Measurements from ENCODE around the gene SUCLG2.

SUCLG2 gene

GRCh38 chr3:67423722-67424121, 230.7 kb downstream of the SUCLG2 start:
- POLR2A ChIA-PET, result no interaction called here
- CTCF ChIA-PET, result no interaction called here
- Histone ChIP-seq H3K36me3 (ENCODE audit: control insufficient read depth in 2 of 2, insufficient read depth in 1 of 2, low read length in 2 of 2) (no peaks in the 10 kb centered on the region), H3K27ac (ENCODE audit: extremely low read depth, low read depth, low read length) (no peak overlapping the region), H3K9me3 (ENCODE audit: control insufficient read depth, insufficient read depth, low read depth, low read length) (no peaks in the 10 kb centered on the region), H3K4me1 (ENCODE audit: control insufficient read depth, insufficient read depth, low read length) (no peaks in the 10 kb centered on the region), H3K4me3 (ENCODE audit: low read depth, low read length) (no peak overlapping the region)
- TF ChIP-seq ZNF398 (tag by site-specific recombination; IDR thresholded peaks at IDR 0.05), result no peak
- TF ChIP-seq ZNF544 (tag by site-specific recombination; IDR thresholded peaks at IDR 0.05), result no peak
- TF ChIP-seq ZNF157 (tag by site-specific recombination; IDR thresholded peaks at IDR 0.05), result no peak
- TF ChIP-seq GLI2 (tag by site-specific recombination; IDR thresholded peaks at IDR 0.05; ENCODE audit: borderline replicate concordance, low read depth), result no peak
- no peak for TF ChIP-seq ZNF175 (tag by site-specific recombination; IDR thresholded peaks at IDR 0.05)
- TF ChIP-seq KLF8 (tag by site-specific recombination; IDR thresholded peaks at IDR 0.05), result no peak
- no peak for TF ChIP-seq ZIC2 (tag by site-specific recombination; IDR thresholded peaks at IDR 0.05)
- TF ChIP-seq GLIS2 (tag by site-specific recombination; IDR thresholded peaks at IDR 0.05), result no peak
- no peak for TF ChIP-seq BCL11A (tag by site-specific recombination; IDR thresholded peaks at IDR 0.05; ENCODE audit: low read depth)

- TF ChIP-seq ZNF2 (tag by site-specific recombination; IDR thresholded peaks at IDR 0.05), result no peak
- TF ChIP-seq ZNF174 (tag by site-specific recombination; IDR thresholded peaks at IDR 0.05), result no peak
- TF ChIP-seq ZNF175 (tag by site-specific recombination; IDR thresholded peaks at IDR 0.05), result no peak
- TF ChIP-seq ZEB2 (tag by site-specific recombination; IDR thresholded peaks at IDR 0.05), result no peak
- no peaks in the 10 kb centered on the region for H3K4me1 ChIP-seq (ENCODE audit: control insufficient read depth, insufficient read depth, low read length)
- no peak overlapping the region for H3K27ac ChIP-seq (ENCODE audit: extremely low read depth, low read depth, low read length)
- H3K9me3 ChIP-seq (ENCODE audit: control insufficient read depth, insufficient read depth, low read depth, low read length), result no peaks in the 10 kb centered on the region
- CTCF ChIA-PET, result no interaction called here
- no peak overlapping the region for H3K4me3 ChIP-seq (ENCODE audit: low read depth, low read length)
- no peaks in the 10 kb centered on the region for H3K36me3 ChIP-seq (ENCODE audit: control insufficient read depth in 2 of 2, insufficient read depth in 1 of 2, low read length in 2 of 2)
- POLR2A ChIA-PET, result no interaction called here
Observed at GRCh38 chr3:67421912-67422311, 232.5 kb downstream of the SUCLG2 start.

- Histone ChIP-seq H3K4me1 (ENCODE audit: control insufficient read depth, insufficient read depth, low read length) (no peaks in the 10 kb centered on the region), H3K4me3 (ENCODE audit: low read depth, low read length) (no peak overlapping the region), H3K27ac (ENCODE audit: extremely low read depth, low read depth, low read length) (no peak overlapping the region), H3K9me3 (ENCODE audit: control insufficient read depth, insufficient read depth, low read depth, low read length) (no peaks in the 10 kb centered on the region), H3K36me3 (ENCODE audit: control insufficient read depth in 2 of 2, insufficient read depth in 1 of 2, low read length in 2 of 2) (no peaks in the 10 kb centered on the region)
- CTCF ChIA-PET, result no interaction called here
- POLR2A ChIA-PET, result no interaction called here
- TF ChIP-seq ZNF335 (tag by site-specific recombination; conservative IDR thresholded peaks at IDR 0.05) (no peak), REPIN1 (tag by site-specific recombination; IDR thresholded peaks at IDR 0.05; ENCODE audit: low read depth) (no peak), GLI2 (tag by site-specific recombination; IDR thresholded peaks at IDR 0.05; ENCODE audit: borderline replicate concordance, low read depth) (no peak), TRIM28 (IDR thresholded peaks at IDR 0.05; ENCODE audit: borderline replicate concordance, low read length) (no peak), ZNF354C (tag by site-specific recombination; IDR thresholded peaks at IDR 0.05; ENCODE audit: borderline replicate concordance, low read depth) (no peak), ZNF677 (tag by site-specific recombination; IDR thresholded peaks at IDR 0.05) (peak; percentile 75), ZFP37 (tag by site-specific recombination; IDR thresholded peaks at IDR 0.05) (no peak)
- TF ChIP-seq, protein P1, sequence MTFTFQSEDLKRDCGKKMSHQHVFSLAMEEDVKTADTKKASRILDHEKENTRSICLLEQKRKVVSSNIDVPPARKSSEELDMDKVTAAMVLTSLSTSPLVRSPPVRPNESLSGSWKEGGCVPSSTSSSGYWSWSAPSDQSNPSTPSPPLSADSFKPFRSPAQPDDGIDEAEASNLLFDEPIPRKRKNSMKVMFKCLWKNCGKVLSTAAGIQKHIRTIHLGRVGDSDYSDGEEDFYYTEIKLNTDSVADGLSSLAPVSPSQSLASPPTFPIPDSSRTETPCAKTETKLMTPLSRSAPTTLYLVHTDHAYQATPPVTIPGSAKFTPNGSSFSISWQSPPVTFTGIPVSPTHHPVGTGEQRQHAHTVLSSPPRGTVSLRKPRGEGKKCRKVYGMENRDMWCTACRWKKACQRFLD (tag by site-specific recombination; IDR thresholded peaks at IDR 0.05), result no peak
Observed at GRCh38 chr3:67419779-67420178, 234.6 kb downstream of the SUCLG2 start.
